Measurements from ENCODE around the gene MARS1. TPM values are rescaled to one million over a fixed set of nuclear protein-coding genes. Genes with fewer than 3 reads are reported as not detected.
"Not testable (repeated sequence)": the region's sequence is repeated elsewhere in the genome, so short reads cannot be mapped to it uniquely, and the experiment has no call there.

The MARS1 gene
- total RNA-seq, 4 donors from 2014 or later = 37.7 to 81.1 (median 42.0) TPM

GRCh38 chr12:57554453-57554852 is 66.6 kb downstream of the MARS1 start:
- Histone ChIP-seq H3K27ac (no peak overlapping the region), H3K4me3 (no peak overlapping the region), H3K27me3 (peaks cover 14 to 21% (median 15%) of the 10 kb centered on the region in 3 donors), H3K9me3 (no peaks in the 10 kb centered on the region), H3K4me1 (peaks cover 0 to 3% of the 10 kb centered on the region in 2 donors), H3K36me3 (no peaks in the 10 kb centered on the region)
- TF ChIP-seq CTCF (IDR thresholded peaks at IDR 0.05 in 4 of 5, conservative IDR thresholded peaks at IDR 0.05 in 1 of 5) = no peak
- TF ChIP-seq POLR2A (IDR thresholded peaks at IDR 0.05) = no peak
- intact Hi-C loops (cut with DNase I; ENCODE audit: low total_unique reads) = no loop called here
- in situ Hi-C loops (cut with MboI; ENCODE audit: low sequenced_read_pairs in 4 of 4) = no loop called here
- DNase-seq (no peak), ATAC-seq (no peak)

- TF ChIP-seq POLR2A (IDR thresholded peaks at IDR 0.05) (no peak), CTCF (IDR thresholded peaks at IDR 0.05 in 4 of 5, conservative IDR thresholded peaks at IDR 0.05 in 1 of 5) (no peak)
- intact Hi-C loops (cut with DNase I; ENCODE audit: low total_unique reads) = no loop called here
- H3K36me3 ChIP-seq = no peaks in the 10 kb centered on the region
- no peak for ATAC-seq
- H3K27ac ChIP-seq = no peak overlapping the region
- H3K9me3 ChIP-seq = no peaks in the 10 kb centered on the region
- no peak for DNase-seq
- in situ Hi-C loops (cut with MboI; ENCODE audit: low sequenced_read_pairs in 4 of 4) = no loop called here
- no peak overlapping the region for H3K4me3 ChIP-seq
- peaks cover 10 to 17% (median 14%) of the 10 kb centered on the region in 3 donors for H3K27me3 ChIP-seq
- H3K4me1 ChIP-seq = peaks cover 0 to 3% of the 10 kb centered on the region in 2 donors
These were observed 67.0 kb downstream of the MARS1 start for GRCh38 chr12:57554897-57555296.

GRCh38 chr12:57558864-57559263 is 71.0 kb downstream of the MARS1 start:
- Histone ChIP-seq H3K27me3 (peaks cover 0 to 7% (median 0%) of the 10 kb centered on the region in 3 donors), H3K36me3 (no peaks in the 10 kb centered on the region), H3K27ac (no peak overlapping the region), H3K4me1 (no peaks in the 10 kb centered on the region), H3K4me3 (no peak overlapping the region), H3K9me3 (no peaks in the 10 kb centered on the region)
- no peak for TF ChIP-seq CTCF (IDR thresholded peaks at IDR 0.05 in 4 of 5, conservative IDR thresholded peaks at IDR 0.05 in 1 of 5)
- no peak for TF ChIP-seq POLR2A (IDR thresholded peaks at IDR 0.05)
- DNase-seq (no peak), ATAC-seq (no peak)
- in situ Hi-C loops (cut with MboI; ENCODE audit: low sequenced_read_pairs in 4 of 4) (no loop called here), intact Hi-C loops (cut with DNase I; ENCODE audit: low total_unique reads) (no loop called here)

- H3K4me1 ChIP-seq = no peaks in the 10 kb centered on the region
- DNase-seq = no peak
- H3K4me3 ChIP-seq = no peak overlapping the region
- ATAC-seq = no peak
- no peaks in the 10 kb centered on the region for H3K9me3 ChIP-seq
- intact Hi-C loops (cut with DNase I; ENCODE audit: low total_unique reads) (no loop called here), in situ Hi-C loops (cut with MboI; ENCODE audit: low sequenced_read_pairs in 4 of 4) (no loop called here)
- no peak for TF ChIP-seq CTCF (IDR thresholded peaks at IDR 0.05 in 4 of 5, conservative IDR thresholded peaks at IDR 0.05 in 1 of 5)
- TF ChIP-seq POLR2A (IDR thresholded peaks at IDR 0.05) = no peak
- no peak overlapping the region for H3K27ac ChIP-seq
- peaks cover 0 to 7% (median 0%) of the 10 kb centered on the region in 3 donors for H3K27me3 ChIP-seq
- H3K36me3 ChIP-seq = no peaks in the 10 kb centered on the region
These were observed 72.6 kb downstream of the MARS1 start for GRCh38 chr12:57560516-57560915.

GRCh38 chr12:57561117-57561516 is 73.2 kb downstream of the MARS1 start:
- H3K27ac ChIP-seq; in situ Hi-C loops (cut with MboI; ENCODE audit: low sequenced_read_pairs in 4 of 4); ATAC-seq; H3K27me3 ChIP-seq; intact Hi-C loops (cut with DNase I; ENCODE audit: low total_unique reads); DNase-seq; H3K9me3 ChIP-seq; H3K4me1 ChIP-seq; H3K4me3 ChIP-seq; H3K36me3 ChIP-seq: not testable (repeated sequence)

Measured in gastrocnemius medialis (tissue), 4 donors.